GM19099 (cell line): ENCODE data around the gene TMEM63A.

Experiments used
- POLR2A ChIP-seq: IDR thresholded peaks from 3 replicates; pipeline ENCODE4 v1.6.1; 2011; ENCODE audit warnings: low read depth; ENCODE audit not compliant: insufficient read length; ENCODE audit errors: extremely low read depth

Gene TMEM63A

GRCh38 chr1:225848030-225848955 lies 33.9 kb downstream of the TMEM63A start:
- TF ChIP-seq POLR2A = no peak

- no peak for TF ChIP-seq POLR2A
Observed at GRCh38 chr1:225847610-225848009, 34.6 kb downstream of the TMEM63A start.

- no peak for TF ChIP-seq POLR2A
Observed at GRCh38 chr1:225846331-225847310, 35.6 kb downstream of the TMEM63A start.

GRCh38 chr1:225845571-225846259 lies 36.5 kb downstream of the TMEM63A start:
- no peak for TF ChIP-seq POLR2A

- no peak for TF ChIP-seq POLR2A
Observed at GRCh38 chr1:225845097-225845496, 37.1 kb downstream of the TMEM63A start.

GRCh38 chr1:225844236-225845061 lies 37.7 kb downstream of the TMEM63A start:
- no peak for TF ChIP-seq POLR2A

GRCh38 chr1:225843426-225843795 lies 38.8 kb downstream of the TMEM63A start:
- TF ChIP-seq POLR2A = no peak

GRCh38 chr1:225842788-225843425 lies 39.3 kb downstream of the TMEM63A start:
- TF ChIP-seq POLR2A = no peak

- no peak for TF ChIP-seq POLR2A
Observed at GRCh38 chr1:225842074-225842473, 40.1 kb downstream of the TMEM63A start.

GRCh38 chr1:225840713-225841112 lies 41.5 kb downstream of the TMEM63A start:
- TF ChIP-seq POLR2A = no peak

GRCh38 chr1:225840223-225840610 lies 42.0 kb downstream of the TMEM63A start:
- no peak for TF ChIP-seq POLR2A

GRCh38 chr1:225838793-225839192 lies 43.4 kb downstream of the TMEM63A start:
- TF ChIP-seq POLR2A = no peak

- TF ChIP-seq POLR2A = no peak
Observed at GRCh38 chr1:225835856-225836255, 46.3 kb downstream of the TMEM63A start.
